ENCODE data around the gene ANO6.

- TF ChIP-seq MXI1 (conservative IDR thresholded peaks at IDR 0.05; ENCODE audit: poor library complexity, severe bottlenecking) (no peak), CTCF (IDR thresholded peaks at IDR 0.05; ENCODE audit: poor library complexity, severe bottlenecking) (no peak), REST (IDR thresholded peaks at IDR 0.05; ENCODE audit: borderline replicate concordance) (no peak), EZH2 (IDR thresholded peaks at IDR 0.05; ENCODE audit: borderline replicate concordance, insufficient read depth, low read length, poor library complexity, severe bottlenecking) (no peak)
These were observed 161.9 kb downstream of the ANO6 start for GRCh38 chr12:45377815-45378214.
